Measurements from ENCODE around the gene PRR5. TPM values are rescaled to one million over a fixed set of nuclear protein-coding genes. Genes with fewer than 3 reads are reported as not detected.

Gene PRR5
- polyA plus RNA-seq, 1 of the 3 experiments (the other 2 are of a cell fraction) = 1.3 TPM

DNA sequence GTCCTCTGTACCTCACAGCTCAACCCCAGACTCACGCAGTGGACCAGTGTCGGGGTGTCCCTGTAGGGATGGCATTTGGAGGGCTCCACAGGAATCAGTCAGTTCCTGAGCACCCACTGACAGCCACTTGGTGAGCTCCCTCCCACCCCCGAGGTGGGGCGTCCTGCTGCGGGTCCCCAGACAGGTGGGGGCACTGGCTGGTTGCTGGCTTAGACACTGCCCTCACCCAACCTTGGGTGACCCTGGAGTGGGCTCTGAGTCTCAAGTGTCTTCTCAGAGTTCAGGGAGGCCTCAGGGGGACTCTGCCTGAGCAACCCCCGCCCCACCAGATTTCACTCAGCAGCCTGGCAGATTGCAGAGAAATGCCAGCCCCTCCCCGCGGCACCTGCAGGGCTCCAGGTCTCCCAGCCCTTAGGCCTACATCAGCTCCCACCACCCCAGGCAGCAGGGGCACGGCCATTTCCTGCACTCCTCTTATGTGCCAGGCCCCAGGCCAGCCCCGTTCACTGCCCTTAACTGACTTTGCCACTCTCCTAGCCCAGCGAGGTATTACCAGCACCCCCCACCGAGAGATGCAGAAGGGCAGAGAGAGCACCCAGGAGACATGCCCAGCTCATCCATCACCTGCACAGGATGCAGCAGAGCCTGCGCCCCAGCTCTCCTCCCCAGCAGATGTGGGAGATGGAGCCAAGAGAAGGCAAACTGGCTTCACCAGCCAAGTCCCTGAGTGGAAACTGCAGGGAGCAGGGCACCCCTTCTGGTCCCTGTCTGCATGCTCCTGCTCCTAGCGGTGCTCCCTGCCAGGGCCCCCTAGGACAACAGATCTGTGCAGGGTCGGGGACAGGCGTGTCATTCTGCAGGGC is 2.4 kb downstream of the PRR5 start:
- 90% methylated on average over 9 of the region's 16 CpGs for WGBS (ENCODE audit: low lambda C conversion rate)
- no peak overlapping the region for H3K9ac ChIP-seq
- ChIA-PET CTCF (interaction anchor here (1.0 to 41.0 kb wide), 2 partner anchors 20 to 28 kb away, joined by 3 to 642 read pairs; no protein-coding TSS in a partner anchor), POLR2A (no interaction called here)
- H2AFZ ChIP-seq (ENCODE audit: low read depth) = no peak overlapping the region
- no peaks in the 10 kb centered on the region for H3F3A ChIP-seq (replicated peaks; ENCODE audit: insufficient read depth)
- H3K27me3 ChIP-seq (ENCODE audit: insufficient read depth) = peaks cover 14% of the 10 kb centered on the region; the same call in 1 of the 2 replicates
- H3K9me2 ChIP-seq = no peaks in the 10 kb centered on the region
- H3K9me3 ChIP-seq = no peaks in the 10 kb centered on the region
- no peak for TF ChIP-seq TCF12 (IDR thresholded peaks at IDR 0.05)
- TF ChIP-seq EZH2phosphoT487 (IDR thresholded peaks at IDR 0.05; ENCODE audit: borderline replicate concordance, low read depth) = no peak
- TF ChIP-seq, protein P1, sequence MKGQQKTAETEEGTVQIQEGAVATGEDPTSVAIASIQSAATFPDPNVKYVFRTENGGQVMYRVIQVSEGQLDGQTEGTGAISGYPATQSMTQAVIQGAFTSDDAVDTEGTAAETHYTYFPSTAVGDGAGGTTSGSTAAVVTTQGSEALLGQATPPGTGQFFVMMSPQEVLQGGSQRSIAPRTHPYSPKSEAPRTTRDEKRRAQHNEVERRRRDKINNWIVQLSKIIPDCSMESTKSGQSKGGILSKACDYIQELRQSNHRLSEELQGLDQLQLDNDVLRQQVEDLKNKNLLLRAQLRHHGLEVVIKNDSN (IDR thresholded peaks at IDR 0.05; ENCODE audit: borderline replicate concordance, low read depth) = no peak
- no peak for TF ChIP-seq TAF1 (IDR thresholded peaks at IDR 0.05; ENCODE audit: borderline replicate concordance, low read depth, low read length)
- no peak for TF ChIP-seq EP300 (IDR thresholded peaks at IDR 0.05; ENCODE audit: borderline replicate concordance in 1 of 2, low read depth in 1 of 2, low read length in 1 of 2)
- H3K4me3 ChIP-seq (ENCODE audit: low read depth in 2 of 2, low read length in 1 of 2) = no peak overlapping the region
- H3K4me1 ChIP-seq (ENCODE audit: control insufficient read depth in 1 of 2, insufficient read depth in 2 of 2, low read depth in 1 of 2, low read length in 1 of 2) = peaks cover 0 to 5% of the 10 kb centered on the region in 2 experiments; a peak in 1 of 4 replicates
- no peak overlapping the region for H3K27ac ChIP-seq (ENCODE audit: low read depth in 2 of 2, low read length in 1 of 2)
- no peaks in the 10 kb centered on the region for H4K20me1 ChIP-seq (ENCODE audit: insufficient read depth)
- H3K4me2 ChIP-seq = no peak overlapping the region
- no peak for DNase-seq
- no peaks in the 10 kb centered on the region for H3K36me3 ChIP-seq (replicated peaks in 1 of 2; ENCODE audit: control insufficient read depth in 1 of 2, insufficient read depth in 2 of 2, low read length in 1 of 2)
- H3K79me2 ChIP-seq (ENCODE audit: insufficient read depth) = no peaks in the 10 kb centered on the region

- no peaks in the 10 kb centered on the region for H3K9me3 ChIP-seq
- DNase-seq = no peak
- H3K9ac ChIP-seq = no peak overlapping the region
- H3K4me1 ChIP-seq (ENCODE audit: control insufficient read depth in 1 of 2, insufficient read depth in 2 of 2, low read depth in 1 of 2, low read length in 1 of 2) = peaks cover 0 to 5% of the 10 kb centered on the region in 2 experiments; a peak in 1 of 4 replicates
- no peaks in the 10 kb centered on the region for H3K9me2 ChIP-seq
- no peaks in the 10 kb centered on the region for H3F3A ChIP-seq (replicated peaks; ENCODE audit: insufficient read depth)
- no peaks in the 10 kb centered on the region for H3K79me2 ChIP-seq (ENCODE audit: insufficient read depth)
- H3K4me3 ChIP-seq (ENCODE audit: low read depth in 2 of 2, low read length in 1 of 2) = no peak overlapping the region
- H3K27me3 ChIP-seq (ENCODE audit: insufficient read depth) = peaks cover 14% of the 10 kb centered on the region; the same call in 1 of the 2 replicates
- H3K27ac ChIP-seq (ENCODE audit: low read depth in 2 of 2, low read length in 1 of 2) = no peak overlapping the region
- H3K4me2 ChIP-seq = no peak overlapping the region
- 77% methylated on average over 1 of the region's 4 CpGs for WGBS (ENCODE audit: low lambda C conversion rate)
- no peaks in the 10 kb centered on the region for H4K20me1 ChIP-seq (ENCODE audit: insufficient read depth)
- ChIA-PET POLR2A (no interaction called here), CTCF (interaction anchor here (1.0 to 41.0 kb wide), 2 partner anchors 20 to 28 kb away, joined by 3 to 642 read pairs; no protein-coding TSS in a partner anchor)
- no peaks in the 10 kb centered on the region for H3K36me3 ChIP-seq (replicated peaks in 1 of 2; ENCODE audit: control insufficient read depth in 1 of 2, insufficient read depth in 2 of 2, low read length in 1 of 2)
- TF ChIP-seq GATA2 (CRISPR knock-in tag; IDR thresholded peaks at IDR 0.05) (no peak), RCOR1 (IDR thresholded peaks at IDR 0.05; ENCODE audit: low read length) (no peak), GABPA (IDR thresholded peaks at IDR 0.05; ENCODE audit: low read depth) (no peak), FOSL2 (IDR thresholded peaks at IDR 0.05; ENCODE audit: borderline replicate concordance, low read depth) (no peak), SIN3A (IDR thresholded peaks at IDR 0.05; ENCODE audit: borderline replicate concordance, low read depth, low read length) (no peak), POLR2AphosphoS5 (IDR thresholded peaks at IDR 0.05; ENCODE audit: low read depth, low read length) (no peak), RXRA (IDR thresholded peaks at IDR 0.05; ENCODE audit: borderline replicate concordance, low read depth) (no peak), TEAD4 (IDR thresholded peaks at IDR 0.05; ENCODE audit: borderline replicate concordance, insufficient read depth) (no peak)
- TF ChIP-seq, protein P2, sequence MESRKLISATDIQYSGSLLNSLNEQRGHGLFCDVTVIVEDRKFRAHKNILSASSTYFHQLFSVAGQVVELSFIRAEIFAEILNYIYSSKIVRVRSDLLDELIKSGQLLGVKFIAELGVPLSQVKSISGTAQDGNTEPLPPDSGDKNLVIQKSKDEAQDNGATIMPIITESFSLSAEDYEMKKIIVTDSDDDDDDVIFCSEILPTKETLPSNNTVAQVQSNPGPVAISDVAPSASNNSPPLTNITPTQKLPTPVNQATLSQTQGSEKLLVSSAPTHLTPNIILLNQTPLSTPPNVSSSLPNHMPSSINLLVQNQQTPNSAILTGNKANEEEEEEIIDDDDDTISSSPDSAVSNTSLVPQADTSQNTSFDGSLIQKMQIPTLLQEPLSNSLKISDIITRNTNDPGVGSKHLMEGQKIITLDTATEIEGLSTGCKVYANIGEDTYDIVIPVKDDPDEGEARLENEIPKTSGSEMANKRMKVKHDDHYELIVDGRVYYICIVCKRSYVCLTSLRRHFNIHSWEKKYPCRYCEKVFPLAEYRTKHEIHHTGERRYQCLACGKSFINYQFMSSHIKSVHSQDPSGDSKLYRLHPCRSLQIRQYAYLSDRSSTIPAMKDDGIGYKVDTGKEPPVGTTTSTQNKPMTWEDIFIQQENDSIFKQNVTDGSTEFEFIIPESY (IDR thresholded peaks at IDR 0.05; ENCODE audit: borderline replicate concordance, low read depth) = no peak
- H2AFZ ChIP-seq (ENCODE audit: low read depth) = no peak overlapping the region
These were observed 3.0 kb downstream of the PRR5 start for GRCh38 chr22:44705022-44705297.
